Ecto neural progenitor cell (in vitro differentiated cells): ENCODE data around the gene LGALS8.

Experiments
- DNase-seq: peaks from one replicate; pipeline ENCODE4 v3.0.0-alpha.2; 2018; ENCODE audit warnings: low spot score

The LGALS8 gene

DNA sequence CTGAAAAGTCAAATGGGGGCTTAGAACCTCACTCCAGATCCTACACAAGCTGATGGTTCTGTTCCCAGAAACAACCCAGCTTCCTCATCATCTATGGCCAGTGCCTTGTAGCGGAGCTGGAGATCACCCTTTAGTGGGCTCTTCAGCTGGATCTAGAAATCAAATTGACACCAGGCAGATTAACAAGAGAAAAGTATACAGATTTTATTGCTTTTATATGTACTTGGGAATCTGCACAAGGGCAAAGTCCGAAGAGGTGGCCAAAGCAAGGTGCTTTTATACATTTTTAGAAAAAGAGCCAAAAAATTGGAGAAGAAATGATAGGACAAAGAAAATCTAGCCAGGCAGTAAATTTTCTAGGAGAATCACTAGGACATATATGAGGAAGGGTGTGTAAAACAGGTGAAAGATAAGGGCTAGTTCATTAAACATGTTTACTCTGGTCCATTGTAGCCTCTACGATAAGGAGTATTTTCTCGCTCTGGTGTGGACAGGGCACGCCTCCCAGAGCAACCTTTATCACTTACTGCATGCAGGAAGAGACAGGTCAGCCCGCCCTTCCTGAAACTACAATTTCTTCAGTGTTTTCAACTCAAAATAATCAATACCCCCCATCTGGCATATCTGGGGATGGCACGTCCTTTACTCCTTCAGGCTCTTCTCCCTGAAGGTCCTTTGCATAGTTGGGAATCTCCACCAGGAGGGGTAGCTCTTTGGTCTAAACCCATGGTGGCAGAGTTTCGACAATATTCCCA, 14.0 kb upstream of the LGALS8 start:
- DNase-seq = no peak

DNA sequence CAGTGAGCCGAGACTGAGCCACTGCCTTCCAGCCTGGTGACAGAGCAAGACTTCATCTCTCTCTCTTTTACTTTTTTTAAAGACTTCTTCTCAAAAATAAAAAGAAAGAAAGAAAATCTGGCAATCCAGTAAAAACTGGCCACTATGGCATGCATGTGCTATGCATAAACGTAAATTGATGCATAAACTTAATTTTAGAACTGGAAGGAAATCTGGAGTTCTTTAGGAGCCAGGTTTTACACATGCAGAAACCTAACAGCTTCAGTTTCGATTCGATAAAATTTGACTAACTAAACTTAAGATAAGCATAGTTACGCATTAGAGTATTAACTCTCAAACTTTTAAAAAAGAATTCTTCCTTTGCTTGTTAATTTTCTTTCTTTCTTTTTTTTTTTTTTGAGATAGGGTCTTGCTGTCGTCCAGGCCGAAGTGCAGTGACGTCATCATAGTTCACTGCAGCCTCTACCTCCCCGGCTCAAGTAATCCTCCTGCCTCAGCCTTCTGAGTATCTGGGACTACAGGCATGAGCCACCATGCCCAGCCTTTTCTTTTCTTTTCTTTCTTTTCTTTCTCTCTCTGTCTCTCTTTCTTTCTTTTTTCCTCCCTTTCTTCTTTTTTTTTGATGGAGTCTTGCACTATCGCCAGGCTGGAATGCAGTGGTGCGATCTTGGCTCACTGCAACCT, 11.9 kb upstream of the LGALS8 start:
- no peak for DNase-seq

DNA sequence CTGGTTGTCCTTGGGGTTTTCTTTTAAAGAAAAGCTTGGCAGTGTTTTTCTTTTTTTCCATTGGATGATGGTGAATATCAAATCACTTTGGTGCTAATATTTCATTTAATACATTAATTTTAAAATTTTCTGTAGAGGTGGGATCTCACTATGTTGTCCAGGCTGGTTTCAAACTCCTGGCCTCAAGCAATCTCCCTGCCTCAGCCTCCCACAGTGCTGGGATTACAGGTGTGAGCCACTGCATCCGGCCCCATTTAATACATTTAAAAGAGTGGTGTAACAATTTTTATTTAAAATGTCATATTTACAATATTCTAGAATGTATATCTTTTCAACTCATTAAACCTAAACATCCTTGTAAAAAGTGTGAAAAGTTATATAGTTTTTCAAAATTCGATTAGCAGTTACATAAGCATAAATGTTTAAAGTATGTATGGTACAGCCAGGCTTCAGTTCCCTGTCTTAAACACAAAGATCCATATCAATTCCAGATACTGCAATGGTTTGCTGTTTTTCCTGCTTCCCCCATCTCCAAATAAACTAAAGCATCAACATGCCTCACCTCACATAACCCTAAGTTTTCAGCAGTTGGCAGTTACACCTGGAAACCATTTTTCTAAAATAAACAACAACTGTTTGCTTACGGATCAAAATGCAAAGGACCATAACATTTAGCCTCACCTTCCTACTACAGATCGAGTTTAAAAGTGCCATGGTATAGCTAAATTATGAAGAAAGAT, 8.9 kb upstream of the LGALS8 start:
- DNase-seq = no peak

DNA sequence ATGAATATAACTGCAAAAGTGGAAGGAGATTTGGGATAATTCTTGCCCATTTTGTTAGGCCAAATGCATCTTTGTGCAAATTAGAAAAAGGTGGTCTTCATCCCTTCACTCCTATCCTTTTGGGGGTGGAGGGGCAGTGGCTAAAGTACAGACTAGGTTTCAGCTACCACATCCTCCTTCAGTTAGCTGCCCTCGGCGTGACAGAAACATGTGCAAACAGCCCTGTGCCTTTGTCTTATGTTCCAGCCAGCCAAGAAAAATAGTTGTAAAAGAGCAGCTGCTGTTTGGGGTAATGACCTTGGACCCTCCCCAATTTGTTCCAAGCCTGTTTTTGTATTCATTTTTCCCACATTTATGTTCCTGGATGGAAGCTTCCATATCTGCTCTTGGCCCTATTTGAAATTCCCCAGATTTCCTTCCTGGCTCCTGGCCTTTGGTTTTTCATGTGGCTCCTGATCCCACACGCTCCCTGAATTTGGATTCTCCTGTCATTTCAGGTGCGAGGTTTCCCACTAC, 8.3 kb upstream of the LGALS8 start:
- no peak for DNase-seq

DNA sequence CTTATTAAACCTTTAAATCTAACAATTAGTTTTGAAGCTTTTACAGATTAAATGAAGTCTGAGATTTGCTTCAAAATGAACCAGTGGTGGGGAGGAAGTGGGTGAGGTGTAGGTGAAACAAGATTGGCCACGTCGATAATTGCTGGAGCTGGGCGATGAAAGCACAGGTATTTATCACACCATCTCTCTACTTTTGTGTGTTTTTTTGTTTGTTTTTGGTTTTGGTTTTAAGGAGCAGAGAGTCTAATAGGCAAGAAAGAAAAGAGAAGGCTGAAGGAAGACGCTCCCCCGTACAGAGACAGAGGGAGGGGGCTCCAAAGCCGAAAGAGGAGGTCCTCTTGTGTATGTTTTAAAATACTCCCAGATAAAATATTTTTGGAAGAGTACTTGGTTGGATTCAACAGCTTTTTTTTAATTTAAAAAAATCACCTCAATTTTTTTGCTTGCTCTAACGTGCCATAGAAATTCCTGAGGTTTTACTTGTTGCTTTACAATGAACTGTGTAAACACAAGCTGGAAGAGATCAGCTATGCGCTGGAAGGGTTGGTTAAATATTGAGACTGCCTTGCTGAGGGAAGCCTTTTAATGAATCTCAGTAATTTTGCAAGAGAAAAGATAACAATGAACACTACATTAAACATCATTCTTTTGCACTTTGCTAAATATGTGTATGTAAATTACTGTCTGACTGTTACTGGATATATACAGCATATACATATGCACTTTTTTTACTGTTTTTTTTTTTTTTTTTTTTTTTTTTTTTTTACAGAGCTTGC, 6.7 kb upstream of the LGALS8 start:
- DNase-seq = no peak

DNA sequence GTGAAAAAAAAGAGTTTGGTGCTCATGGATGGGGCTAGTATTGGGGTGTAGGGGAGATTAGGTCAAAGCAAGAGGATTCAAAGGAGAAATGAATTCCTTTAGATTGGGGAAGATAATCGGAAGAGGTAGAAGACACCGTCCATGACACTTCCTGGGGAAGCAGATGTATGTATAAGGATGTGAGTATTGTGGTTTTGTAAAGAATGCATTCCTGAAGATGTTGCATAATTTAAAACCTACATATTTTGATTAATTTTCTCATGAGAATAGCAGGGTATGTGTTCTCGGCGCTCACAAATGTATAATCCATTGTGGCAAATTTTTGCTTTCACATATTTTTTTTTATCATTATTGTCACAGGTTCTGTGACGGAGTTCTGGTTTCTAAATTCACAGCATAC, 5.5 kb upstream of the LGALS8 start:
- DNase-seq = no peak

DNA sequence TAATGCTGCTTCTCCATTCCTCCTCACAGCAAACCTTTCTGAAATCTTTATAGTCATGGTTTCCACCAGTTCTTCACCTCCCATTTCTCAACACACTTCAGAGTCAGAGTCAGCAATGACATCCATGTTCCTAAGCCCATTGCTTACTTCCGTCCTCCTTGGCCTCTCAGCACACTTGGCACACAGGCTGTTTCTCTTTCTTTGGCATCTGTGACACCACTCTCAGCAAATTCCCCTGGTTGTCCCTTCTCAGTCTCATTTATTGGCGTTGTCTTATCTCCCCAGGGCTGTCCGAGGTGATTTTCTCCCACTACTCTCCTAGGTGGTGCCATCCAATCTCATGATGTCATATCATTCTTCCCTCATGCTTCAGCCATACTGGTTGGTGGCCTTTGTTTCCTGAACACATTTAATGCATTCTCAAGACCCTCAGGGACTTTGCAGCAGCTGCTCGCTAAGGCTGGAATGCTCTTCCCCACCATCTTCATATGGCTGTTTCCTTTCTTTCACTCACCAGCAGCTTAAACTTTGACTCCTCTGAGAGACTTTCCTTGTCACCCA, 3.3 kb upstream of the LGALS8 start:
- DNase-seq = no peak

DNA sequence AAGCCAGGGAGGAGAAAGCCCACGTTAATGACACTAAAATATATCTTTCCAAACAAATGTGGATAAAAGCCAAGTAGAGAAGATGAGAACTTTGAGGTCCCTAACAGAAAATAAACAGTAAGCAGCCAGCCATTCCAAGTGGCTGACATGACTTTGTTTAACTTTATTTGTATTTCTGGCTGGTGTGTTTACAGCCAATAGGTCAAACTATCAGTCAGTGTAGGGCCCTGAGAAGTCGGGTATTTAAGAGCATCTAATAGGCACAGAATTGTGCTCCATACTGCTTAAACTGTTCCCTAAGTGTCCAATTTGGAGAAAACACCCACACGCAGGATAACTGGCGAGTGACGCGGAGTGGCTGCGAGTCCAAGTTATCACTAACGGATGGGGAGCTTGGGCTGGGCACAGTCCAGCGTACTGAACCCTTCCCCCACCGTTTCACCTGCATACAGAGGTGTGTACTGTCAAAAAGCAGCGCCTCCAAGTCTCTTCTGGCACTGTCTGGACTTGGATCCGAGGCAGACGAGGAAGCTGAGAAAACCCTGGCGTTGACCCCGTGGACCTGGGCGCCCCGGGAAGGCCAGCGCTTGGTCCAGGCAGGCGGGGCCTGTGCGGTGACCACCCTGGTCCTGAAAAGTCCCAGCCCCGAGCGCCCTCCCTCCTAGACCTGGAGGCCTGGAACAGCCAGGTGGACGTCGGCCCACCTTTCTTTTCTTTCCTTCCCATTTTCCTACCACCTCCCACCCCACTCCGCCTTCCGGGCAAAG, 662 bp upstream of the LGALS8 start:
- no peak for DNase-seq

DNA sequence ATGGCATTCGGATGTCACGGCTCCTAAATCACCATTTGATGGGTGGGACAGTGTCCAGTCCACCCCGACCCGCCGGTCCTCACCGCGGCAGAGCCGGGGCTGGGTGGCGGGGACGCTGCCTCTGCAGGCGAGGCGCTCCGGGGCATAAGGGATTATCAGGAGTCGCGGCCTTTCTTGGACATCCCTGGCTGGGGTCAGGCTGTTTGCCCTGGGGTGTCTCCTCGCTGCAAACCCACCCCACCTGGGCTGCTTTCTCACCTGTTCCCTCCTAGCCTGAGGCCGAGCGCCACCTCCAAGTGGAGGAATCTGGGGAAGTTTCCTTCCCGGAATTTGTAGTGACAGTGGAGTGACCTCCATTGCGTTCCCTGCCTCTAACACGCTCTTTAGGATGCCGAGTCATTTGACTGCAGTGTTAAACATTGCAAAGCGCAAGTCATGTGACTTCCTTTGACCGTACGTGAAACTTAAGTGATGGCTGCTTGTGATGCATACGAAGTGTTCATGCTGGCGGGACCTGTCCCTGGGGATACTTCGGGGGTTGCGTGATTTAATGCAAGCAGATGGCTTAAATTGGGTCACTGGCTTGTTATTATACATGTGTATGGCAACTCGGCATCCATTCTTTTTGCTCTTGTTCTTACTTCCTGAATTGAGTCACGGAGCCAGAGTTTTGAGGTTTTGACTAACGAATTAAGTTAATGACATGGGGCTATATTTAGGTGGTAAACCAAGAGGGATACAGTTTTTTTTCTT, 536 bp downstream of the LGALS8 start:
- DNase-seq = peak; percentile 73

DNA sequence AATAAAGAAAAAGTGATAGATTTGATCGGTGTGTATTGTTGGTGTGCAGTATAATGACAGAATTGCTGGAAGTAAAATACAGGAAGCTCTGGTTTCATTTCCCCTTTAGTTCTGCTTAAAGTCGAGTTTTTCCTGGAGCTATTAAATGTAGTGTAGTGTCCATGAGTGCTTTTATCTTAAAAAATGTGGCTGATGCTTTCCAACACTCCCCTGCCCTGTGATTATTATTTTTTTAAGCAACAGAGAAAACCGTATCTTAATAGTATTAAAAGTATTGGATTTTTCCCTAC, 1.1 kb downstream of the LGALS8 start:
- DNase-seq = no peak

DNA sequence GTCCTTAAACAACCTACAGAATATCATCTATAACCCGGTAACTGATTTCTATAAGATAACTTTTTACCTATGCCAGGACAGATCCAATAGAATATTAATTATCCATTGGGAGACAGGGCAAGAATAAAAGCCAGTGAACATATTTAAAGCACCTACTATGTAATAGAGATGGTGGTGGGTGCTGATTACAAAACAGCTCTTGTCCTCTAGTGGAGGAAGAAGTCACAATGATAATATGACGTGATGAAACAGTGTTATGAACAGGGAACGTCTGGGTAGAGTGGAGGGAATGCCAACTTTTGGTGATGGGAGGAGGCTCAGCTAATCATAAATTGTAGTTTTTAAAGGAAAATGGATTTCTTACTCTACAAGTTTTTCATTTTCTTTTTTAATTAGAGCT, 2.3 kb downstream of the LGALS8 start:
- DNase-seq = no peak

DNA sequence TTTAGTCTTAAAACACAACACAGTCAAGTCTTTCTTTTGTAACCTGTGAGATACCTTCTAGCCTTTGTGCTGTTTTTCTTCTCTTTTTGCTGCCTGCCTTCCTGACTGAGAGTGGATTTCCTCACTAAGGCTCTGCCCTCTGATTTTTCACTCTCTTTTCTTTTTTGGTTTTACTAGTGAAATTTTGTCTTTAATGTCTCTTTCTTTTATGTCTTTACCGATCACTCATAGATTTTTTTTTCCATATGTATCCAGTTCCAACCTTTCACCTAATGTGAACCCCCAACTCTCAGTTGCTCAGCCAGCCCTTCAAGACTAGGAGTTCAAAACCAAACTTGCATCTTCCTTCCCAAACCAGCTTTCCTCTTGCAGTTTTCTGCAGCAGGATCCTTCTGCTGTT, 6.5 kb downstream of the LGALS8 start:
- no peak for DNase-seq

DNA sequence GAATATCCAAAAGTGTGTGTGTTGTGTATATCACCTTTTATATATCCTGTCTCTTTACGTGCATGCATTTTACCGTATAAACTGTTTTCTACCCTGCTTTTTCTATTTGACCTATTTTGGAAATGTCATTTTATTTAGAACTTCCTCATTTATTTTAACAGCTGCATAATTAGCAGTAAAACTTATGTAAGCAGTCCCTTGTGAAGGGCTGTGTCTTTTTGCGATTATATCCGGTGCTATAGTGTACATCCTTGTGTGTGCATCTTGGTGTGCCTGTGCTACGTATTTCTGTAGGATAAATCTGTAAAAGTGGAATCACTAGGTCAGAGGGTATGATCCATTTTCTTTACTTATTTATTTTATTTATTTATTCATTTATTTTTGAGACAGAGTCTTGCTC, 7.2 kb downstream of the LGALS8 start:
- no peak for DNase-seq

DNA sequence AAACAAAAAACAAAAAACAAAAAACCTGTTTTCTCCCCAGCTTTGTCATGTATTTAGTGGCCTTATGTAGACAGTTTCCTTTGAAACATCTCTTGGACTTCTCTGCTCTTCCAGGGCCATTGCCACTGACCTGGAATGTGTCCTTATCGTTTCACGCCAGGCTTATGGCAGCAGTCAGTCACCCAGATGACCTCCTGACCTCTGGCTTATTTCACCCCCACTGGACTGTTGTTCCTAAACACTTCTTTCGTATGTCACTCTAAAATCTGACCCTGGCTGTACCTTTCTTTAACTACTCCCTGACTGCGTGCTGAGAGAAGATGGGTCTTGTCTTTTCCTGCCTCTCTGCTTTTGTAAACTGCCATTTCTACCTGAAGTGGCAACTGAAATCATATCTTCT, 9.1 kb downstream of the LGALS8 start:
- no peak for DNase-seq

DNA sequence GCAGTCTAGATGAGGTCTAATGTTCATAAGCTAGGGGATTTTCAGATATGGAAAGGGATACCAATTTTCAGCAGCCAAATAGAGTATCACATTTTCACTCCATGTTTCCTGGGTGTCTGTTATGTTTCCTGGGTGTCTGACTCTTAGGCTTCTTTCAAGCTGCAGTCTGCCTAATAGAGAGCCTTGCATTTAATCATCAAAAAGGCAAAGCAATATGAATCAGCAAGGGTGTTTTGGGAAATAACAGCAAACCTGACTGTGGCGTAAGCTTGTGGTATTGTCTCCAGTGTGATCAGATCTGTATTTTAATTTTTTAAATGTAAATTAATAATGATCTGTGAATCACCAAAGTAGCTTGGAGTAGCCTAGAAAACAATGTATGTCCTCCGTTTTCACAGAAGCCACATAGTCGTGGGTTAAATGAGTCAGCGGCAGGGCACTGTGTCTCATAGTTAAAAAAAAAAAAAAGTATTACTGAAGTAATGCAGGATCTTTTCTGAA, 10.4 kb downstream of the LGALS8 start:
- no peak for DNase-seq

DNA sequence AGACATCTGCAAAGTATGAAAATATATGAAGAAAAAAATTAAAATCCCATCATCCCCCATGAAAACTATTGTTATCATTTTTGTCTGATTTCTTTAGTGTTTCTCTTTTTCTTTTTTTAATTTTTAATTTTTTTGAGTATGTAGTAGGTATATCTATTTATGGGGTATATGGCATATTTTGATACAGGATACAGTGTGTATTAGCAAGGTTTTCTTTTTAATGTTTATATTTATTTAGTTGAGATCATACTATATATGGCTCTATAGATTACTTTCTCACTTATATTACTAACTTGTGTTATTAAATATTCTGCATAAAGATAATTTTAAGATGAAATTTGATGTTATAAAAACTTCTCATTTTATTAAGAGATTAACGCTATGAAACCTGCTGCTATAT, 11.4 kb downstream of the LGALS8 start:
- DNase-seq = no peak

DNA sequence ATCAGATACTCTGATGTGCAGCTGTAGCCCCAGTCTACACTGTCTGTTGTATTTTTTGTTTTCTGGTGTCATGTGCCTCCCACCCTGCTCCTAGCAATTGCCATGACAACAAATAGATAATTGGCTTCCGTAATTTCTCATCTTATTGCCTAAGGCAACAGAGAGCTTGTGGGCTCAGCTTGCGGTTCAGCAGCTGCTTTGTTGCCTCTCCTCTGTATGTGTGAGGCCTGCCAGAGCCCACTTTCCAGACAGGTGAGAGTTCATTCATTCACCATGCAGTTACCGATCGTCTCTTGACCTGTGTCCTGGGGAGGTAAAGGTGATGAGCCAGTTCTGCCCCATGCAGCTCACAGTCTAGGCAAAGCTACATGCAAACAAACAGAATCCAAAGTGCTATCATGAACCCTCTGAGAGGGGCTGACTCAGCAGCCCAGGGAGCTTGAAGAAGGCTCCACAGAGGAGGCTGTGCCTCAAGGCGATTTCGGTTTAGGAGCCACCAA, 11.9 kb downstream of the LGALS8 start:
- DNase-seq = no peak

DNA sequence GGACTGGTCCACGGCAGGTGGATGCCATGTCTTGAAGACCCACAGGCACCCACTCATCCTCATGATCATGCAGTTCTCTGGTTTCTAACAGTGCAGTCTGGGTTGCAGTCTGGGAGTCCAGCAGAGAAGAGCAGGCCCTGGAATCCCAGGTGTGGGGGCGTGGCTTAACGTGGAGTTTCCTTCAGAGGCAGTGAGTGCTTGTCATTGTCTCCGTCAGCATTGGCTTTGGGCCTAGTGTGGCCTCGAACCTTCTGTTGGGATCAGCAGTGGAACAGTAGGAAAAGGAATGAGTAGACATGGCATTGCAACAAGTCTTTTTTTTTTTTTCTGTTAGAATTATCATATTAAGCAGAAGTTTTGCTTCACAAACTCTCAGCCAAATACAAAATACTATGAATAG, 12.8 kb downstream of the LGALS8 start:
- no peak for DNase-seq

DNA sequence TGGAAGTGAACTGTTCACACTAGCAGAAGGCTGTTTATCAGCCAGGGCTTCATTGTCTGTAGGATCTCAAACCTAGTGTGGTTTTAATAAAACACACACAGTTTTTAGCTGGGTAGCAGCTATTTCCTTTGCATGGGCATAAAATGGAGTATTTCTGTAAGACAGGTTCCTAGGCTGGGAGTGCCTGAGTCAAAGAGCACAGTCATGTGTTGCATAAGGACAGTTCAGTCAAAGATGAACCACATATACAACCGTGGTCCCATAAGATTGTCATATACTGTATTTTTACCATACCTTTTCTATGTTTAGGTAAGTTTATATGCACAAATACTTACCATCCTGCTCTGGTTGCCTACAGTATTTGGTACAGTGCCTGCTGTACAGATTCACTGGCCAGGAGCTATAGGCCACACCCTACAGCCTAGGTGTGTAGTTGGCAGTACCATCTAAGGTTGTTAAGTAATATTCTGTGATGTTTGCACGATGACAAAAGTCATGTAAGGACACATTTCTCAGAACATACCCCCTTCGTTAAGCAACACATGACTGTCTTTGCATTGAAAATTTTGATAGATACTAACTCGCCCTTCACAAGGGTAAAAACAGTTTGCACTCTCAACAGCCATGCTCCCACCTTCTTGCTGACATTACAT, 17.2 kb downstream of the LGALS8 start:
- DNase-seq = no peak

DNA sequence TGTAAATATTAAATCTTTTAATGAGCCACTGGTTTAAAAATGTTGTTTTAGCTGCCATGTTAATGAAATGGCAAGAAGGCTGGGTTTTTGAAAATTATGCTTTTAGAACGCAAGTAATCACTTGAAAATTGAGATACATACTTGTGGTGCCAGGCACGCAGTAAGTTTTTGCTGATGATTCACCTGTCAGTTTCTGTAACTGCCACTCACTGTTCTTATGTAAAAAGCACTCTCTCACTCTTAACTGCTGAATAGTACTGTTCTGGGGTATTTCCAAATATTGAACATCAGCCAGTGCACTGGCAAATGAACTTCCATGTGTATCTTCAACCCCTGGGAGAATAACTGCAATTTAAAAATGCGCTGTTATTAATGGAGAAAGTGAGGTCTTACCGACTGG, 17.9 kb downstream of the LGALS8 start:
- no peak for DNase-seq
